Hematopoietic multipotent progenitor cell treated with erythropoietin and hydrocortisone succinate and interleukin-3 and kit ligand, for 6 days (in vitro differentiated cells): ENCODE results near the gene CELF5.
"Not testable (repeated sequence)": the region's sequence is repeated elsewhere in the genome, so short reads cannot be mapped to it uniquely, and the experiment has no call there.

ENCODE experiments used
- DNase-seq: peaks from one replicate; pipeline ENCODE4 v3.0.0-alpha.2; 2015

The CELF5 gene

DNA sequence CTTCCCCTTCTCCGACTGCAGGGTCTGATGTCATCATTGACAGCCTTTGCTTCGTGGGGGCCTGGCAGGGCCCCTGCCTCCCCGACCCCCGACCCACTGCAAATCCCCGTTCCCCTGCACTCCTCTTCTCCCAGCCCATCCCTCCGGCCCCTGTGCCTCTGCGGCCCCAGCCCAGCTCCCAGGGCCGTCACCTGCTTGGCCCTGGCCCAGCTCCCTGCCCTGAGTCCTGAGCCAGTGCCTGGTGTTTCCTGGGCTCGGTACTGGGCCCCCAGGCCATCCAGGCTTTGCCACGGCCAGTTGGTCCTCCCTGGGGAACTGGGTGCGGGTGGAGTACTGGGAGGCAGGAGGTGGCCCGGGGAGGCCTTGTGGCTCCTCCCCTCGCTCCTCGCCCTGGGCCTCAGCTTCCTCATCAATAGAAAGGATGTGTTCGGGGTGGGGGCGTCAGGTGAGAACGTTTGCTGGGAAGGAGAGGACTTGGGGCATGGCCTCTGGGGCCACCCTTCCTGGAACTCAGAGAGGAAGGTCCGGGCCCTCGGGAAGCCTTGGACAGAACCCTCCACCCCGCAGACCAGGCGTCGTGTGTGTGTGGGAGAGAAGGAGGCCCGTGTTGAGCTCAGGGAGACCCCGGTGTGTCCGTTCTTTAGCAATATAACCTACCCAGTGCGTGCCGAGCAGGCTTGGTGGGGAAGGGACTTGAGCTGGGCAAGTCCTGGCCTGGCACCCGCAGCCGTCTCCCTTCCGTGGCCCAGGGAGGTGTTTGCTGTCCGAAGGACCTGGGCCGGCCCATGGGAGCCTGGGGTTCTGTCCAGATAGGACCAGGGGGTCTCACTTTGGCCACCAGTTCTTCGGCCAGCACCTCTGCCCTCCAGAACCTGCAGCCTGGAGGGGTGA, 15.9 kb upstream of the CELF5 start:
- no peak for DNase-seq

GRCh38 chr19:3210347-3211017, 14.0 kb upstream of the CELF5 start:
- peak; percentile 79 for DNase-seq

DNA sequence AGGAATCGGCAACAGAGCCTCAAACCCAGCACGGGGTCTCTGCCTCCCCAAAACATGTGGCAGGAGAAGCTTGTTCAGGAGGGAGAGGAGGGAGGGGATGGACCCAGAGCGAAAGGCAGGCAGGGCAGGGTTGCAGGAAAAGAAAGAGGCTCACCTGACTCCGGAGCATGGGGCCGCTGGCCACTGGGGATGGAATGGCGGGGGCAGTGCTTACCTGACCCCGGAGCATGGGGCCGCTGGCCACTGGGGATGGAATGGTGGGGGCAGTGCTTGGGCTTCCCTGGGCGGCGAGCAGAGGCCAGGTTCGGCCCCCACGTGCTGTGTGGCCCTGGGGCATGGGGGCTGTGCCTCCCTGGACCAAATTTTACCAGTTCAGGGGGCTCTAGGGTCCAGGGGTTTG, 13.3 kb upstream of the CELF5 start:
- DNase-seq, result no peak

GRCh38 chr19:3213159-3213558, 11.3 kb upstream of the CELF5 start:
- no peak for DNase-seq

DNA sequence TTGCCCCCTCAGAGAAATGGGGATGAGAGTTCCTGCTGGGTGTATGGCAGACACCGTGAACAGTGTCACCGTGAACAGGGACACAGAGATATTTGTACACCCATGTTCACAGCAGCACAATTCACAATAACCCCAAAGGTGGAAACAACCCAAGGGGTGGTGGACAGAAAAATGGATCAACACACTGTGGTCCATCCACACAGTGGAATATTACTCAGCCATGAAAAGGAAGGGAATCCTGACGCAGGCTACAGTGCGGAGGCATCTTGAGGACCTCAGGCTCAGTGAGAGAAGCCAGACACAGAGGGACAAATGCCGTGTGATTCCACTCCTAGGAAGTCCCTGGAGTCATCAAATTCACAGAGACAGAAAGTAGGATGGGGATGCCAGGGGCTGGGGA, 7.6 kb upstream of the CELF5 start:
- no peak for DNase-seq

- no peak for DNase-seq
These were observed 3.9 kb upstream of the CELF5 start for GRCh38 chr19:3220576-3220975.

DNA sequence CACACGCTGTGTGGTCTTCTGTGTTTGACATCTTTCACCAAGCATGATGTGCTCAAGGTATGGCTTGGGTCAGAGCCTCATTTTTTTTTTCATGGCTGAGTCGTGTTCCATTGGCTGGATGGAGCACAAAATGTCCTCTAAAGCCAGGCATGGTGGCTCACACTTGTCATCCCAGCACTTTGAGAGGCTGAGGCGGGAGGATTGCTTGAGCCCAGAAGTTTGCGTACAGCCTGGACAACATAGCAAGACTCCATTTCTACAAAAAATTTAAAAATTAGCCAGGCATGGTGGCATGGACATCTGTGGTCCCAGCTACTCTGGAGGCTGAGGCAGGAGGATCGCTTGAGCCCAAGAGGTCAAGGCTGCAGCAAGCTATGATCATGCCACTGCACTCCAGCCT, 2.9 kb upstream of the CELF5 start:
- DNase-seq, result not testable (repeated sequence)

DNA sequence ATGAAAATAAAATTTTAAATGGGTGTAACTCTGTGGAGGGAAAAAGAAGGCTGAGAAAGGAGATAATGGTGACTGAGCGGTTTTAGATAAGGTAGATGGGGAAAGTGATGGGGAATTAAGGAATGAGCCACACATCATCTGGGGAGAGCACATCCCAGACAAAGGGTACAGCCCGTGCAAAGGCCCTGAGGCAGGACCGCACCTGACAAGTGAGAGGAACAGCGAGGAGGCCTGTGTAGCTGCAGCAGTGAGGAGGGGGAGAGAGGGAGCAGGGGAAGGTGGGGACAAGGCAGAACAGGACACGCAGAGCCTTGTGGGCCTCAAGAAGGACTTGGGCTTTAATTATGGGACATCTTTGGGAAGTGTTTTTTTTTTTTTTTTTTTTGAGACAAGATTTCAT, 1.8 kb upstream of the CELF5 start:
- DNase-seq, result no peak

- DNase-seq, result no peak
These were observed 666 bp downstream of the CELF5 start for GRCh38 chr19:3225169-3225485.

DNA sequence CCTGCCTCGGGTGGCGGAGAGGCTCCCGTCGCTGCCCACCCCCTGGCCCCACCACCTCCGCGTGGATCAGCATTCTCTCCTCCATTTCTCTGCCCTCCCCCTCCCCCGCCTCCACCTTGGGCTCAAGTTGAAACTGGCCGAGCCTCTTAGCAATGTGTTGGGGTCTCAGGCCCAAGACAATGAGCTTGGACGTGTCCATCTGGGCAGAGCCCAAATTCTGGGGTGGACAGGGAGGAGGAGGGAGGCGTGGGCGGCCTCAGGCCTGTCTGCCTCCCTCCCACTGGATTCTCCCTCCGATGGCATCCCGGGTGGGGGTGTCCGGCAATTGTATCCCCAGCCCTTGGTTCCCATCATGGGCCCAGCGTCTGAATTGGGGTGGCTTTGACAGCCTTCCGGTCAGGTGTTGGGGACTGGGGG, 1.2 kb downstream of the CELF5 start:
- no peak for DNase-seq

GRCh38 chr19:3227054-3227626, 2.7 kb downstream of the CELF5 start:
- no peak for DNase-seq

- no peak for DNase-seq
These were observed 4.9 kb downstream of the CELF5 start for GRCh38 chr19:3229346-3229743.

GRCh38 chr19:3229888-3230496, 5.5 kb downstream of the CELF5 start:
- no peak for DNase-seq

GRCh38 chr19:3231288-3231687, 6.8 kb downstream of the CELF5 start:
- no peak for DNase-seq

DNA sequence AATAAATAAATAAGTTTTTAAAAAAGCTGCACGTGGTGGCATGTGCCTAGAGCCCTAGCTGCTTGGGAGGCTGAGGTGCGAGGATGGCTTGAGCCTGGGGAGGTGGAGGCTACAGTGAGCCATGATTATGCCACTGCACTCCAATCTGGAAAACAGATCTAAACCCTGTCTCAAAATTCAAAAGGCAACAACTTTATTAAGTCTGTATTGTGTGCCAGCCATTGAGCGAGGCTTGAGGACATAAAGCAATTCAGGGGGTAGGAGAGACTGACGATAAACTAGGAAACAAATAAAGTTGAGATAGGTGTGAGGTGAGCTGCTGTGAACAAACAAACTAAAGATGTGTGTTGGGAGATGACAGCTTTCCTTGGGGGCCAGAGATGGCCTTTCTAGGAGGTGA, 8.7 kb downstream of the CELF5 start:
- no peak for DNase-seq

DNA sequence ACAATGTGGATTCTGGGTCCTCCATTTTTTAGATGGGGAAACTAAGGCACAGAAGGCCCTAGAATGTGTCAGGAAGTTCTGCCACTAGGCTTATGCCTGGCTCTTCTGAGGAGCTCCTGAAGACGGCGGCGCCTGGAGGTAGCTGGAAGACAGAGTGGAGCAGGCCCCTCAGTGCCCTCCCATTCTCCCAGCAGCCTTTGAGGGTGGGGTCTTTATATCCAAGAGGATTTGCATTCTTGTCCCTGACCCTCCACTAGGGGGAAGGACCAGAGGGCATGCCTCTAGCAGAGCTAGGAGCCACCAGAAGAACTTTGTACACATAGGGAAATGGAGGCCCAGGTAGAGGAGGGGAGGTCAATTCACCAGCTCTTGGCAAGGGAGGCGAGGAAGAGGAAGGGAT, 9.4 kb downstream of the CELF5 start:
- DNase-seq, result no peak

- DNase-seq, result no peak
These were observed 10.3 kb downstream of the CELF5 start for GRCh38 chr19:3234800-3235199.

- DNase-seq, result not testable (repeated sequence)
These were observed 11.1 kb downstream of the CELF5 start for GRCh38 chr19:3235604-3236003.

- DNase-seq, result no peak
These were observed 11.8 kb downstream of the CELF5 start for GRCh38 chr19:3236272-3236671.

- no peak for DNase-seq
These were observed 13.7 kb downstream of the CELF5 start for GRCh38 chr19:3238066-3238561.

DNA sequence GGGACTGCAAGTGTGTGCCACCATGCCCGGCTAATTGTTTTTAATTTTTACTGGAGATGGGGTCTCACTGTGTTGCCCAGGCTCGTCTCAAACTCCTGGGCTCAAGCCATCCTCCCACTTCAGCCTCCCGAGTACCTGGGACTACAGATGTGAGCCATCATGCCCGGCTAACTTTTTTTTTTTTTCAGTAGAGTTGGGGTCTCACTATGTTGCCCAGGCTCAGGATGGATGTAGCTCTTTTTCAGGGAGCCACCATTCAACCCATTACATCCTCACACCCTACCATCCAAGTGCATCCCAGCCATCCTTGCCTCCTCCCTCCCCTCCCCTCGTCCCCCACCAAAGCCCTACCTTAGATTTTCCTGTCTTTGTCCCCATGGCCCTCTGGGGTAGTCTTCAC, 14.9 kb downstream of the CELF5 start:
- DNase-seq, result no peak

- DNase-seq, result peak; percentile 92
These were observed 19.6 kb downstream of the CELF5 start for GRCh38 chr19:3243819-3244700.

DNA sequence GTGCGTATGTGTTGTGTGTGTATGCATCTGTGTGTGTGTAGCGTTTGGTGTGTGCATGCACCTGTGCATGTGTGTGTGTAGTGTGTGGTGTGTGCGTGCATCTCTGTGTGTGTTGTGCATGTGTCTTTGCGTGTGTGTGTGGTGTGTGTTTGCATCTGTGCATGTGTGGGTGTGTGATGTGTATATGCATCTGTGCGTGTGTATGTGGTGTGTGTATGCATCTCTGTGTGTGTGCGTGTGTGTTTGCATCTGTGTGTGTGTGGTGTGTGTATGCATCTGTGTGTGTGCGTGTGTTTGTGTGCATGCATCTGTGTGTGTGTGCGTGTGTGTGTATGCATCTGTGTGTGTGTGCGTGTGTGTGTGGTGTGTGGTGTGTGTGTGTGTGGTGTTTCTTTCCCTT, 20.6 kb downstream of the CELF5 start:
- DNase-seq, result no peak
